GM12878 (cell line): ENCODE data around the gene RTN4. TPM values are rescaled to one million over a fixed set of nuclear protein-coding genes. Genes with fewer than 3 reads are reported as not detected.
A peak's percentile ranks its signal among the peaks of the same experiment; 100 is the strongest.

Experiments used
- ATAC-seq: fragments of 200-7000 bp; cut with Tn5 transposase; 3 replicates; pipeline ENCODE4 v1.9.1; 2020; ENCODE audit warnings: mild to moderate bottlenecking, moderate library complexity
- BruUV-seq: library from RNA; stranded (reverse); fragments of 400-500 nt; replicated peaks from 2 replicates; lab custom pipeline; 2021; lab: Mats Ljungman, UMichigan
- CTCF ChIA-PET: fragments of 300-600 bp; sonication (Branson Sonifier 250); formaldehyde crosslinking; extraction: SDS; loops from one replicate; lab custom pipeline; 2021; ENCODE audit warnings: inconsistent platforms; lab: Yijun Ruan, JAX
- POLR2A ChIA-PET: fragments of 350-600 bp; formaldehyde crosslinking; extraction: SDS; loops from one replicate; lab custom pipeline; 2021; ENCODE audit warnings: inconsistent platforms; lab: Charles Lee
- RAD21 ChIA-PET: fragments of 300-600 bp; sonication (Branson Sonifier 250); formaldehyde crosslinking; loops from one replicate; lab custom pipeline; 2023; ENCODE audit warnings: antibody characterized with exemption; ENCODE audit not compliant: unreplicated experiment; lab: Charles Lee
- SMC1A ChIA-PET: fragments of 300-600 bp; sonication (Branson Sonifier 250); formaldehyde crosslinking; loops from one replicate; lab custom pipeline; 2023; ENCODE audit not compliant: unreplicated experiment, uncharacterized antibody; lab: Charles Lee
- DNase-seq: peaks from one replicate; pipeline ENCODE4 v3.0.0-alpha.2; 2011; ENCODE audit warnings: low read depth, low spot score
- FAIRE-seq: peaks from 3 replicates; lab custom pipeline; 2011; peaks lifted over from hg19 to GRCh38; lab: Jason Lieb, UNC
- H2AFZ ChIP-seq: 2 replicates; pipeline ENCODE4 v1.6.0; 2011; ENCODE audit warnings: low read depth, low read length, control low read depth; ENCODE audit not compliant: control insufficient read depth
- H3K27ac ChIP-seq: 2 replicates; pipeline ENCODE4 v1.5.1; 2011; ENCODE audit warnings: control low read depth; ENCODE audit not compliant: control insufficient read depth, insufficient read depth
- H3K27me3 ChIP-seq, 2 experiments: replicated peaks in 1 of 2; 2 replicates each; pipeline versions ENCODE4 v1.6.0 to v1.6.1; 2011; ENCODE audit warnings: low read length in 1 of 2; ENCODE audit not compliant: control insufficient read depth in 2 of 2, insufficient read depth in 2 of 2
- H3K36me3 ChIP-seq, 2 experiments: 2 replicates each; pipeline ENCODE4 v1.5.1; 2011; ENCODE audit warnings: low read length in 1 of 2; ENCODE audit not compliant: control insufficient read depth in 2 of 2, insufficient read depth in 2 of 2
- H3K4me1 ChIP-seq: 2 replicates; pipeline ENCODE4 v1.6.1; 2011; ENCODE audit warnings: mild to moderate bottlenecking, low read length, moderate library complexity, mixed read lengths; ENCODE audit not compliant: control insufficient read depth, insufficient read depth
- H3K4me2 ChIP-seq: 2 replicates; pipeline ENCODE4 v1.6.0; 2011; ENCODE audit warnings: control low read depth; ENCODE audit not compliant: control insufficient read depth, insufficient read depth
- H3K4me3 ChIP-seq: fragments of 200-600 bp; sonication (generic); 2 replicates; pipeline ENCODE4 v1.5.1; 2016
- H3K79me2 ChIP-seq: 2 replicates; pipeline ENCODE4 v1.6.0; 2011; ENCODE audit warnings: low read length; ENCODE audit not compliant: control insufficient read depth, insufficient read depth
- H3K9ac ChIP-seq: 2 replicates; pipeline ENCODE4 v1.8.0; 2011; ENCODE audit warnings: low read length, control low read depth, mixed read lengths; ENCODE audit not compliant: control insufficient read depth, insufficient read depth
- H3K9me3 ChIP-seq: replicated peaks from 3 replicates; pipeline ENCODE4 v1.5.1; 2011; ENCODE audit warnings: mild to moderate bottlenecking, low read length; ENCODE audit not compliant: control insufficient read depth, insufficient read depth
- H4K20me1 ChIP-seq: 2 replicates; pipeline ENCODE4 v1.6.0; 2011; ENCODE audit not compliant: control insufficient read depth, insufficient read depth
- CBFB ChIP-seq: IDR thresholded peaks from 2 replicates; pipeline ENCODE4 v1.6.1; 2016; ENCODE audit warnings: antibody characterized with exemption, low read depth
- CREM ChIP-seq: IDR thresholded peaks from 2 replicates; pipeline ENCODE4 v1.6.1; 2014; ENCODE audit warnings: antibody characterized with exemption, low read depth
- EZH2 ChIP-seq: IDR thresholded peaks from 2 replicates; pipeline ENCODE4 v1.6.1; 2012; ENCODE audit warnings: low read depth, mild to moderate bottlenecking, control low read depth, inconsistent platforms, low read length, borderline replicate concordance; ENCODE audit not compliant: control insufficient read depth
- FOS ChIP-seq: IDR thresholded peaks from 3 replicates; pipeline ENCODE4 v1.6.1; 2011; ENCODE audit warnings: borderline replicate concordance; ENCODE audit not compliant: insufficient read length; ENCODE audit errors: extremely low read depth
- MEF2B ChIP-seq: fragments of 450-650 bp; IDR thresholded peaks from 2 replicates; pipeline ENCODE4 v1.6.1; 2018; ENCODE audit warnings: mild to moderate bottlenecking, moderate library complexity; ENCODE audit not compliant: partially characterized antibody, poor library complexity, severe bottlenecking
- NBN ChIP-seq: fragments of 450-650 bp; IDR thresholded peaks from 2 replicates; pipeline ENCODE4 v1.6.1; 2016
- NFXL1 ChIP-seq: fragments of 450-650 bp; IDR thresholded peaks from 2 replicates; pipeline ENCODE4 v1.6.1; 2017; ENCODE audit warnings: antibody characterized with exemption, mild to moderate bottlenecking, borderline replicate concordance
- NR2F1 ChIP-seq: fragments of 450-650 bp; conservative IDR thresholded peaks from 2 replicates; pipeline ENCODE4 v1.6.1; 2017; ENCODE audit warnings: mild to moderate bottlenecking
- RAD21 ChIP-seq: IDR thresholded peaks from 2 replicates; pipeline ENCODE4 v1.6.1; 2011; ENCODE audit warnings: mild to moderate bottlenecking, low read depth, low read length, moderate library complexity; ENCODE audit not compliant: insufficient read depth
- RFX5 ChIP-seq: IDR thresholded peaks from 2 replicates; pipeline ENCODE4 v1.6.1; 2011; ENCODE audit warnings: low read depth, low read length, improper control_type of control experiment
- SMC3 ChIP-seq: IDR thresholded peaks from 2 replicates; pipeline ENCODE4 v1.6.1; 2011; ENCODE audit warnings: low read length, improper control_type of control experiment, borderline replicate concordance
- SP1 ChIP-seq: IDR thresholded peaks from one replicate; pipeline ENCODE4 v1.6.1; 2011; ENCODE audit warnings: low read depth, low read length
- WGBS: methylation state at CpG from one replicate; pipeline ENCODE4 v1.1.6; 2016; ENCODE audit warnings: low lambda C conversion rate; ENCODE audit not compliant: insufficient replicate concordance, insufficient coverage; ENCODE audit errors: missing lambda C conversion rate; 5-methylcytosine and 5-hydroxymethylcytosine counted together
- in situ Hi-C: fragments of 300-500 bp; cut with MboI; formaldehyde crosslinking; loops from 9 replicates; pipeline ENCODE4 v1.14.3; 2018; ENCODE audit warnings: mixed read lengths
- intact Hi-C: fragments of 100-400 bp; cut with micrococcal nuclease; formaldehyde crosslinking; loops from one replicate; pipeline ENCODE4 v1.14.2; 2022; ENCODE audit not compliant: unreplicated experiment
- polyA plus RNA-seq, 11 experiments: library from polyadenylated mRNA; depleted of rRNA in 4 of 11; unstranded in 6 of 11; stranded (reverse) in 5 of 11; fragments of >200 nt; fragmentation: Nextera tagmentation in 4 of 11; fragmentation: Illumina TruSeq in 1 of 11; extraction: Ambion mirVana in 4 of 11; extraction: Trizol in 1 of 11; gene quantifications; 1 replicate in 1 of 11; 2 replicates in 10 of 11; pipeline versions ENCODE4 v1.2.1 to v1.2.3, GENCODE V29; 2011 to 2016; ENCODE audit warnings: inconsistent platforms in 2 of 11, missing spikeins in 2 of 11, low read depth in 1 of 11
- total RNA-seq, 4 experiments: library from RNA; depleted of rRNA in 3 of 4; stranded (reverse); fragments of >200 nt in 3 of 4; fragmentation: Illumina TruSeq in 1 of 4; extraction: Trizol in 1 of 4; gene quantifications; 2 replicates each; pipeline versions ENCODE4 v1.2.1 to v1.2.3, GENCODE V29; 2013 to 2021
- TF ChIP-seq, protein P1 (sequence below): IDR thresholded peaks from 2 replicates; pipeline ENCODE4 v1.6.1; 2011; ENCODE audit warnings: low read depth, low read length, improper control_type of control experiment, borderline replicate concordance
- TF ChIP-seq, protein P2 (sequence below): fragments of 450-650 bp; IDR thresholded peaks from 2 replicates; pipeline ENCODE4 v1.6.1; 2016; ENCODE audit warnings: mild to moderate bottlenecking
- TF ChIP-seq, protein P3 (sequence below): fragments of 450-650 bp; IDR thresholded peaks from 2 replicates; pipeline ENCODE4 v1.6.1; 2017; ENCODE audit warnings: mild to moderate bottlenecking
- TF ChIP-seq, protein P4 (sequence below), 3 experiments: IDR thresholded peaks in 2 of 3; conservative IDR thresholded peaks in 1 of 3; 2 replicates each; pipeline ENCODE4 v1.5.1; 2011; ENCODE audit warnings: low read depth in 3 of 3, low read length in 3 of 3, mild to moderate bottlenecking in 3 of 3, control low read depth in 2 of 3, moderate library complexity in 2 of 3, inconsistent platforms in 1 of 3, mixed read lengths in 1 of 3; ENCODE audit not compliant: control insufficient read depth in 2 of 3, insufficient read depth in 1 of 3; ENCODE audit errors: extremely low read depth in 1 of 3

The RTN4 gene
- total and polyA plus RNA-seq, 10 of the 15 experiments (the other 5 are each of a cell fraction or from before 2014, with no cell fraction given): 56.0 to 133 (median 83.3) TPM

DNA sequence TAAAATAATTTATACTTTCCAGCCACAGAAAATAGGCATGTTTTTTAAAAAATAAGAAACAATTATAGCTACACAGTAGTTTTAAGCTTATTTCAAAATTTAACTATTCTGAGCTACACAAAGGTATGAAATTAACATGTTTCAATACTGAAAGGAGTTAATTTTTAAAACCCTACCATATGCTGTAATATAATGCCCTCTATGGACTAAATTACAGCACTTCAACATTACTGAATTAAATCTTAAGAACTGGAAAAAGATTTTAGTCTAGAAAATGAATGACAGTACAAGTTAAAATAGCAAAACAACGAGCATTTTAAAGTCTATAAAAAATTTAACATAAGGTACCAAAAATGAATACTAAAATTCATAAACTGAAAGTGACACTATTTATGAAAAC, 36.3 kb downstream of the RTN4 start:
- FAIRE-seq (no peak), DNase-seq (no peak), ATAC-seq (no peak)
- CTCF ChIA-PET: interaction anchor here (0.6 to 14.8 kb wide), 30 partner anchors 12 to 423 kb away, joined by 3 to 342 read pairs (median 4); partner anchors contain the start of gene RTN4
- no peak overlapping the region for H2AFZ ChIP-seq
- H3K36me3 ChIP-seq: 0 out of 4 replicates have a peak, but pooled peaks cover 0 to 4% of the 10 kb centered on the region in 2 experiments
- no peak overlapping the region for H3K27ac ChIP-seq
- H3K4me1 ChIP-seq: peaks cover 15% of the 10 kb centered on the region; the same call in 1 of the 2 replicates
- intact Hi-C loops: loop anchor here (2.0 to 5.0 kb wide), 3 partner anchors 37 to 252 kb away; partner anchors contain the start of gene RTN4
- H3K27me3 ChIP-seq: no peaks in the 10 kb centered on the region
- peaks cover 54% of the 10 kb centered on the region for H3K79me2 ChIP-seq
- SMC1A ChIA-PET: interaction anchor here (0.6 to 12.9 kb wide), 23 partner anchors 12 to 348 kb away, joined by 3 to 260 read pairs (median 7); partner anchors contain the start of gene RTN4
- no TSS peak for BruUV-seq
- WGBS: 3% methylated on average over 1 of the region's 1 CpG
- H3K4me3 ChIP-seq: no peak overlapping the region
- H4K20me1 ChIP-seq: no peaks in the 10 kb centered on the region
- H3K4me2 ChIP-seq: no peak overlapping the region
- in situ Hi-C loops: no loop called here
- TF ChIP-seq, protein P1, sequence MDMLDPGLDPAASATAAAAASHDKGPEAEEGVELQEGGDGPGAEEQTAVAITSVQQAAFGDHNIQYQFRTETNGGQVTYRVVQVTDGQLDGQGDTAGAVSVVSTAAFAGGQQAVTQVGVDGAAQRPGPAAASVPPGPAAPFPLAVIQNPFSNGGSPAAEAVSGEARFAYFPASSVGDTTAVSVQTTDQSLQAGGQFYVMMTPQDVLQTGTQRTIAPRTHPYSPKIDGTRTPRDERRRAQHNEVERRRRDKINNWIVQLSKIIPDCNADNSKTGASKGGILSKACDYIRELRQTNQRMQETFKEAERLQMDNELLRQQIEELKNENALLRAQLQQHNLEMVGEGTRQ: no peak
- TF ChIP-seq NFXL1: no peak
- TF ChIP-seq, protein P2, sequence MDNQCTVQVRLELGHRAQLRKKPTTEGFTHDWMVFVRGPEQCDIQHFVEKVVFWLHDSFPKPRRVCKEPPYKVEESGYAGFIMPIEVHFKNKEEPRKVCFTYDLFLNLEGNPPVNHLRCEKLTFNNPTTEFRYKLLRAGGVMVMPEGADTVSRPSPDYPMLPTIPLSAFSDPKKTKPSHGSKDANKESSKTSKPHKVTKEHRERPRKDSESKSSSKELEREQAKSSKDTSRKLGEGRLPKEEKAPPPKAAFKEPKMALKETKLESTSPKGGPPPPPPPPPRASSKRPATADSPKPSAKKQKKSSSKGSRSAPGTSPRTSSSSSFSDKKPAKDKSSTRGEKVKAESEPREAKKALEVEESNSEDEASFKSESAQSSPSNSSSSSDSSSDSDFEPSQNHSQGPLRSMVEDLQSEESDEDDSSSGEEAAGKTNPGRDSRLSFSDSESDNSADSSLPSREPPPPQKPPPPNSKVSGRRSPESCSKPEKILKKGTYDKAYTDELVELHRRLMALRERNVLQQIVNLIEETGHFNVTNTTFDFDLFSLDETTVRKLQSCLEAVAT: no peak
- TF ChIP-seq NBN: no peak
- TF ChIP-seq, protein P3, sequence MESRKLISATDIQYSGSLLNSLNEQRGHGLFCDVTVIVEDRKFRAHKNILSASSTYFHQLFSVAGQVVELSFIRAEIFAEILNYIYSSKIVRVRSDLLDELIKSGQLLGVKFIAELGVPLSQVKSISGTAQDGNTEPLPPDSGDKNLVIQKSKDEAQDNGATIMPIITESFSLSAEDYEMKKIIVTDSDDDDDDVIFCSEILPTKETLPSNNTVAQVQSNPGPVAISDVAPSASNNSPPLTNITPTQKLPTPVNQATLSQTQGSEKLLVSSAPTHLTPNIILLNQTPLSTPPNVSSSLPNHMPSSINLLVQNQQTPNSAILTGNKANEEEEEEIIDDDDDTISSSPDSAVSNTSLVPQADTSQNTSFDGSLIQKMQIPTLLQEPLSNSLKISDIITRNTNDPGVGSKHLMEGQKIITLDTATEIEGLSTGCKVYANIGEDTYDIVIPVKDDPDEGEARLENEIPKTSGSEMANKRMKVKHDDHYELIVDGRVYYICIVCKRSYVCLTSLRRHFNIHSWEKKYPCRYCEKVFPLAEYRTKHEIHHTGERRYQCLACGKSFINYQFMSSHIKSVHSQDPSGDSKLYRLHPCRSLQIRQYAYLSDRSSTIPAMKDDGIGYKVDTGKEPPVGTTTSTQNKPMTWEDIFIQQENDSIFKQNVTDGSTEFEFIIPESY: no peak
- peak; percentile 15; the same call in 1 of the 2 replicates for TF ChIP-seq SMC3
- TF ChIP-seq EZH2: no peak
- TF ChIP-seq RAD21: peak; percentile 61
- TF ChIP-seq NR2F1: no peak
- TF ChIP-seq, protein P4, sequence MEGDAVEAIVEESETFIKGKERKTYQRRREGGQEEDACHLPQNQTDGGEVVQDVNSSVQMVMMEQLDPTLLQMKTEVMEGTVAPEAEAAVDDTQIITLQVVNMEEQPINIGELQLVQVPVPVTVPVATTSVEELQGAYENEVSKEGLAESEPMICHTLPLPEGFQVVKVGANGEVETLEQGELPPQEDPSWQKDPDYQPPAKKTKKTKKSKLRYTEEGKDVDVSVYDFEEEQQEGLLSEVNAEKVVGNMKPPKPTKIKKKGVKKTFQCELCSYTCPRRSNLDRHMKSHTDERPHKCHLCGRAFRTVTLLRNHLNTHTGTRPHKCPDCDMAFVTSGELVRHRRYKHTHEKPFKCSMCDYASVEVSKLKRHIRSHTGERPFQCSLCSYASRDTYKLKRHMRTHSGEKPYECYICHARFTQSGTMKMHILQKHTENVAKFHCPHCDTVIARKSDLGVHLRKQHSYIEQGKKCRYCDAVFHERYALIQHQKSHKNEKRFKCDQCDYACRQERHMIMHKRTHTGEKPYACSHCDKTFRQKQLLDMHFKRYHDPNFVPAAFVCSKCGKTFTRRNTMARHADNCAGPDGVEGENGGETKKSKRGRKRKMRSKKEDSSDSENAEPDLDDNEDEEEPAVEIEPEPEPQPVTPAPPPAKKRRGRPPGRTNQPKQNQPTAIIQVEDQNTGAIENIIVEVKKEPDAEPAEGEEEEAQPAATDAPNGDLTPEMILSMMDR (IDR thresholded peaks at IDR 0.05 in 2 of 3, conservative IDR thresholded peaks at IDR 0.05 in 1 of 3; ENCODE audit: control insufficient read depth in 2 of 3, extremely low read depth in 1 of 3, insufficient read depth in 1 of 3, low read depth in 3 of 3, low read length in 3 of 3): peak in 1 of 3 experiments; percentile 32; a peak in 2 of 6 replicates
- no peak for TF ChIP-seq CREM
- no peak for TF ChIP-seq RFX5
- TF ChIP-seq CBFB: no peak
- no peak for TF ChIP-seq SP1
- no peak for TF ChIP-seq FOS
- no peak for TF ChIP-seq MEF2B
- no peaks in the 10 kb centered on the region; the same call in 1 of the 3 replicates for H3K9me3 ChIP-seq
- RAD21 ChIA-PET: interaction anchor here (0.7 to 5.9 kb wide), 20 partner anchors 11 to 250 kb away, joined by 3 to 65 read pairs (median 6); partner anchors contain the start of gene RTN4
- no peak overlapping the region for H3K9ac ChIP-seq
- POLR2A ChIA-PET: interaction anchor here (1.8 kb wide), 1 partner anchor 37 kb away, joined by 5 read pairs; the partner anchor contains the start of gene RTN4
